Ovary (tissue), 9 donors: Measurements from ENCODE around the gene ENOX1. TPM values are rescaled to one million over a fixed set of nuclear protein-coding genes. Genes with fewer than 3 reads are reported as not detected.

ENCODE experiments used
- DNase-seq, 5 donors: peaks; one replicate each; pipeline ENCODE4 v3.0.0-alpha.2; 2019 to 2020
- H3K27ac ChIP-seq, 2 donors: fragments of 200-600 bp; one replicate each; pipeline versions ENCODE4 v1.5.1 to v1.8.0; 2019 to 2022
- H3K27me3 ChIP-seq: fragments of 200-600 bp; one replicate; pipeline ENCODE4 v1.8.0; 2022
- H3K36me3 ChIP-seq: fragments of 200-600 bp; sonication (generic); one replicate; pipeline ENCODE4 v1.5.1; 2019
- H3K4me1 ChIP-seq: one replicate; pipeline ENCODE4 v1.8.1; 2013; ENCODE audit warnings: mild to moderate bottlenecking, moderate library complexity; ENCODE audit not compliant: insufficient read depth
- H3K4me3 ChIP-seq: fragments of 200-600 bp; sonication (generic); one replicate; pipeline ENCODE4 v1.5.1; 2017
- H3K9me3 ChIP-seq, 2 donors: fragments of 200-600 bp in 1 of 2; sonication (generic) in 1 of 2; one replicate each; pipeline versions ENCODE4 v1.5.1 to v1.8.1; 2013 to 2019; ENCODE audit warnings: mild to moderate bottlenecking in 1 of 2, moderate library complexity in 1 of 2
- CTCF ChIP-seq, 3 donors: fragments of 450-650 bp in 2 of 3; fragments of 200-600 bp in 1 of 3; IDR thresholded peaks; one replicate each; pipeline versions ENCODE4 v1.5.1 to v1.8.0; 2016 to 2022; ENCODE audit warnings: antibody characterized with exemption in 3 of 3, mild to moderate bottlenecking in 1 of 3
- EP300 ChIP-seq: sonication (generic); formaldehyde crosslinking; IDR thresholded peaks from one replicate; pipeline ENCODE4 v1.6.1; 2017; ENCODE audit warnings: antibody characterized with exemption
- POLR2A ChIP-seq: fragments of 450-650 bp; IDR thresholded peaks from one replicate; pipeline ENCODE4 v1.6.1; 2017; ENCODE audit warnings: antibody characterized with exemption, mild to moderate bottlenecking, moderate library complexity
- WGBS, 3 donors: extraction: QIAGEN DNeasy Blood & Tissue Kit in 1 of 3; methylation state at CpG; one replicate each; pipeline versions ENCODE4 v1.1.5 to v1.1.7; 2013 to 2017; 5-methylcytosine and 5-hydroxymethylcytosine counted together
- intact Hi-C, 4 donors: fragments of 100-400 bp; cut with DNase I; formaldehyde crosslinking; loops; one replicate each; pipeline versions ENCODE4 v1.11.0 to v1.15.1; 2022 to 2023
- polyA plus RNA-seq, 2 donors: library from polyadenylated mRNA; stranded (reverse); fragments of 200-250 nt in 1 of 2; fragments of 350-450 nt in 1 of 2; fragmentation: Illumina TruSeq in 1 of 2; extraction: RNeasy Lipid Tissue Mini Kit (QIAGEN cat#74804) in 1 of 2; gene quantifications; one replicate each; pipeline ENCODE4 v1.2.3, GENCODE V29; 2013 to 2014
- total RNA-seq, 7 donors: library from RNA; depleted of rRNA in 2 of 7; stranded (reverse); fragments of >200 nt in 2 of 7; fragmentation: NEBNext Ultra II Directional in 3 of 7; extraction: Animal tissue kit (Norgen Biotek cat#: 25700) in 3 of 7; gene quantifications; one replicate each; pipeline versions ENCODE4 v1.1.0 to v1.2.4, GENCODE V29; 2016 to 2023
- donor health status: DM: no; HTN: no; CAD: no; lungs with moderate emphysema.
- donor health status: DM: no; HTN: no; CAD: no.
- donor health status: Bipolar disorder and iron deficiency.
- donor health status: DM: yes; HTN: yes; CAD: no.
- donor health status: DM: no; HTN: no; CAD: no.
- donor health status: DM: yes; HTN: yes; CAD: no.

The ENOX1 gene
- total and polyA plus RNA-seq, 9 donors, result 3.6 to 17.5 (median 7.8) TPM

GRCh38 chr13:43260999-43261398, 525.8 kb downstream of the ENOX1 start:
- no peak overlapping the region for H3K4me3 ChIP-seq
- no peaks in the 10 kb centered on the region for H3K27me3 ChIP-seq
- 90 to 93% (median 93%) methylated on average over 5 of the region's 5 CpGs for WGBS, 3 donors
- H3K36me3 ChIP-seq, result no peaks in the 10 kb centered on the region
- no peak overlapping the region for H3K27ac ChIP-seq
- no peaks in the 10 kb centered on the region for H3K9me3 ChIP-seq
- H3K4me1 ChIP-seq, result no peaks in the 10 kb centered on the region
- TF ChIP-seq POLR2A, result no peak
- TF ChIP-seq CTCF (IDR thresholded peaks at IDR 0.05), result no peak
- TF ChIP-seq EP300, result no peak
- DNase-seq, result no peak
- intact Hi-C loops, result no loop called here

GRCh38 chr13:43258771-43259170, 528.0 kb downstream of the ENOX1 start:
- TF ChIP-seq CTCF (IDR thresholded peaks at IDR 0.05) (no peak), POLR2A (no peak), EP300 (no peak)
- Histone ChIP-seq H3K36me3 (no peaks in the 10 kb centered on the region), H3K4me1 (no peaks in the 10 kb centered on the region), H3K27me3 (no peaks in the 10 kb centered on the region), H3K9me3 (no peaks in the 10 kb centered on the region), H3K27ac (no peak overlapping the region), H3K4me3 (no peak overlapping the region)
- intact Hi-C loops, result no loop called here
- WGBS, 3 donors, result 96 to 100% (median 97%) methylated on average over 1 of the region's 1 CpG
- no peak for DNase-seq

- Histone ChIP-seq H3K9me3 (no peaks in the 10 kb centered on the region), H3K4me3 (no peak overlapping the region), H3K36me3 (no peaks in the 10 kb centered on the region), H3K27ac (no peak overlapping the region), H3K4me1 (no peaks in the 10 kb centered on the region), H3K27me3 (no peaks in the 10 kb centered on the region)
- intact Hi-C loops, result no loop called here
- no peak for DNase-seq
- TF ChIP-seq EP300, result no peak
- no peak for TF ChIP-seq POLR2A
- no peak for TF ChIP-seq CTCF (IDR thresholded peaks at IDR 0.05)
These were observed 529.0 kb downstream of the ENOX1 start for GRCh38 chr13:43257765-43258164.

GRCh38 chr13:43251961-43252360, 534.8 kb downstream of the ENOX1 start:
- Histone ChIP-seq H3K36me3 (no peaks in the 10 kb centered on the region), H3K27me3 (no peaks in the 10 kb centered on the region), H3K4me3 (no peak overlapping the region), H3K9me3 (no peaks in the 10 kb centered on the region), H3K27ac (no peak overlapping the region), H3K4me1 (no peaks in the 10 kb centered on the region)
- DNase-seq, result no peak
- no peak for TF ChIP-seq POLR2A
- TF ChIP-seq CTCF (IDR thresholded peaks at IDR 0.05), result no peak
- no peak for TF ChIP-seq EP300
- WGBS, 3 donors, result 87 to 94% (median 90%) methylated on average over 5 of the region's 5 CpGs
- intact Hi-C loops, result no loop called here

GRCh38 chr13:43246382-43246781, 540.4 kb downstream of the ENOX1 start:
- WGBS, 3 donors, result 62 to 67% (median 65%) methylated on average over 3 of the region's 3 CpGs
- intact Hi-C loops, result no loop called here
- H3K4me3 ChIP-seq, result no peak overlapping the region
- H3K9me3 ChIP-seq, result no peaks in the 10 kb centered on the region
- no peaks in the 10 kb centered on the region for H3K27me3 ChIP-seq
- no peaks in the 10 kb centered on the region for H3K4me1 ChIP-seq
- no peak for DNase-seq
- no peak overlapping the region for H3K27ac ChIP-seq
- TF ChIP-seq EP300 (no peak), POLR2A (no peak), CTCF (IDR thresholded peaks at IDR 0.05) (no peak)
- no peaks in the 10 kb centered on the region for H3K36me3 ChIP-seq
